HepG2 (cell line): ENCODE data around the gene KCTD19. TPM values are rescaled to one million over a fixed set of nuclear protein-coding genes. Genes with fewer than 3 reads are reported as not detected.

Experiments used
- ATAC-seq: fragments of 200-7000 bp; cut with Tn5 transposase; 3 replicates; pipeline ENCODE4 v1.9.1; 2020; ENCODE audit warnings: mild to moderate bottlenecking, moderate library complexity
- BruUV-seq: library from RNA; stranded (reverse); fragments of 400-500 nt; replicated peaks from 2 replicates; lab custom pipeline; 2021; lab: Mats Ljungman, UMichigan
- CTCF ChIA-PET: fragments of 300-600 bp; formaldehyde crosslinking; extraction: SDS; loops from one replicate; lab custom pipeline; 2021; ENCODE audit warnings: low total read pairs, inconsistent platforms, low intra/inter-chr PET ratio; lab: Yijun Ruan, JAX
- POLR2A ChIA-PET: fragments of 350-600 bp; sonication (Branson Sonifier 250); formaldehyde crosslinking; loops from one replicate; lab custom pipeline; 2020; ENCODE audit warnings: antibody characterized with exemption, inconsistent platforms; lab: Yijun Ruan, JAX
- DNase-seq: peaks from one replicate; pipeline ENCODE4 v3.0.0-alpha.2; 2015; ENCODE audit warnings: low spot score
- FAIRE-seq: peaks from 3 replicates; lab custom pipeline; 2011; peaks lifted over from hg19 to GRCh38; lab: Jason Lieb, UNC
- H2AFZ ChIP-seq: one replicate; pipeline ENCODE4 v1.6.1; 2011; ENCODE audit warnings: low read length, inconsistent platforms
- H3K27ac ChIP-seq: fragments of 300-600 bp; 3 replicates; pipeline ENCODE4 v1.8.0; 2011; ENCODE audit warnings: mixed run types, mild to moderate bottlenecking, mixed read lengths, low read length, inconsistent platforms; ENCODE audit not compliant: insufficient read depth; ENCODE audit errors: extremely low read length
- H3K27me3 ChIP-seq, 2 experiments: fragments of 200-600 bp in 1 of 2; 2 replicates in 1 of 2; 3 replicates in 1 of 2; pipeline versions ENCODE4 v1.6.0 to v1.8.0; 2011; ENCODE audit warnings: low read length in 2 of 2, mild to moderate bottlenecking in 2 of 2, moderate library complexity in 2 of 2, inconsistent platforms in 1 of 2; ENCODE audit not compliant: insufficient read depth in 2 of 2, control insufficient read depth in 1 of 2
- H3K36me3 ChIP-seq, 2 experiments: fragments of 200-600 bp in 1 of 2; replicated peaks in 1 of 2; 2 replicates in 1 of 2; 3 replicates in 1 of 2; pipeline versions ENCODE4 v1.5.1 to v1.8.0; 2011; ENCODE audit warnings: low read length in 2 of 2, inconsistent platforms in 1 of 2; ENCODE audit not compliant: insufficient read depth in 2 of 2, control insufficient read depth in 1 of 2
- H3K4me1 ChIP-seq: 2 replicates; pipeline ENCODE4 v1.5.1; 2012; ENCODE audit warnings: low read length, inconsistent platforms; ENCODE audit not compliant: insufficient read depth
- H3K4me2 ChIP-seq: 2 replicates; pipeline ENCODE4 v1.6.0; 2011; ENCODE audit warnings: low read depth, low read length, inconsistent platforms
- H3K4me3 ChIP-seq, 3 experiments: fragments of 200-600 bp in 1 of 3; sonication (generic), shearing (Covaris generic) in 1 of 3; replicated peaks in 1 of 3; 2 replicates each; pipeline ENCODE4 v1.5.1; 2011 to 2016; ENCODE audit warnings: low read length in 3 of 3, inconsistent platforms in 2 of 3, low read depth in 2 of 3, mild to moderate bottlenecking in 2 of 3, control low read depth in 1 of 3, mixed read lengths in 1 of 3; ENCODE audit not compliant: insufficient read depth in 1 of 3
- H3K79me2 ChIP-seq: one replicate; pipeline ENCODE4 v1.6.1; 2011; ENCODE audit warnings: low read length, inconsistent platforms; ENCODE audit not compliant: insufficient read depth
- H3K9ac ChIP-seq: 2 replicates; pipeline ENCODE4 v1.6.0; 2011; ENCODE audit warnings: mild to moderate bottlenecking, low read depth, low read length, inconsistent platforms; ENCODE audit not compliant: insufficient read depth
- H3K9me3 ChIP-seq: 2 replicates; pipeline ENCODE4 v1.5.1; 2012; ENCODE audit warnings: mild to moderate bottlenecking, low read length
- H4K20me1 ChIP-seq: 2 replicates; pipeline ENCODE4 v1.6.0; 2011; ENCODE audit warnings: inconsistent platforms, mild to moderate bottlenecking, low read length, moderate library complexity; ENCODE audit not compliant: insufficient read depth
- KDM1A ChIP-seq: IDR thresholded peaks from 2 replicates; pipeline ENCODE4 v1.6.1; 2016; ENCODE audit warnings: missing compliant biosample characterization
- MBD4 ChIP-seq: IDR thresholded peaks from 2 replicates; pipeline ENCODE4 v1.6.1; 2012; ENCODE audit warnings: low read length, inconsistent platforms, borderline replicate concordance
- MXI1 ChIP-seq: IDR thresholded peaks from 3 replicates; pipeline ENCODE4 v1.6.1; 2012; ENCODE audit warnings: low read depth, low read length, inconsistent platforms, borderline replicate concordance
- THAP8 ChIP-seq: sonication (generic); formaldehyde crosslinking; IDR thresholded peaks from 2 replicates; pipeline ENCODE4 v1.5.1; 2020; ENCODE audit warnings: missing genetic modification reagents, mild to moderate bottlenecking, borderline replicate concordance
- ZFP90 ChIP-seq: sonication (generic); formaldehyde crosslinking; IDR thresholded peaks from 2 replicates; pipeline ENCODE4 v1.8.0; 2022; ENCODE audit warnings: missing genetic modification reagents, mild to moderate bottlenecking, inconsistent platforms, borderline replicate concordance
- ZNF121 ChIP-seq: sonication (generic); formaldehyde crosslinking; IDR thresholded peaks from 2 replicates; pipeline ENCODE4 v1.5.0; 2020; ENCODE audit warnings: mild to moderate bottlenecking, missing genetic modification reagents
- ZZZ3 ChIP-seq: sonication (generic); formaldehyde crosslinking; IDR thresholded peaks from 2 replicates; pipeline ENCODE4 v1.4.0; 2020; ENCODE audit warnings: missing genetic modification reagents, mild to moderate bottlenecking, borderline replicate concordance
- WGBS: methylation state at CpG from one replicate; pipeline ENCODE4 v1.1.6; 2017; ENCODE audit warnings: low lambda C conversion rate; 5-methylcytosine and 5-hydroxymethylcytosine counted together
- in situ Hi-C: cut with HindIII; loops from 2 replicates; pipeline ENCODE4 v1.10.0; 2017; ENCODE audit warnings: low pct_unique_long_range_greater_than_20kb; ENCODE audit not compliant: extremely low pct_ligation_motif_present
- intact Hi-C: fragments of 100-400 bp; cut with micrococcal nuclease; formaldehyde crosslinking; loops from one replicate; pipeline ENCODE4 v1.10.0; 2022; ENCODE audit not compliant: unreplicated experiment
- polyA plus RNA-seq, 8 experiments: library from polyadenylated mRNA; depleted of rRNA in 3 of 8; stranded (reverse) in 7 of 8; unstranded in 1 of 8; fragments of >200 nt; fragmentation: Illumina TruSeq in 4 of 8; extraction: Trizol in 4 of 8; gene quantifications; 2 replicates each; pipeline versions ENCODE4 v1.2.1 to v1.2.3, GENCODE V29; 2011 to 2016; ENCODE audit warnings: low read depth in 4 of 8, missing spikeins in 1 of 8, mixed read lengths in 1 of 8; ENCODE audit not compliant: insufficient read depth in 1 of 8
- total RNA-seq, 5 experiments: library from RNA; depleted of rRNA; stranded (reverse); fragments of >200 nt; fragmentation: Illumina TruSeq; extraction: Trizol; gene quantifications; 2 replicates each; pipeline ENCODE4 v1.2.3, GENCODE V29; 2016; ENCODE audit warnings: low read depth in 1 of 5

Gene KCTD19
- total and polyA plus RNA-seq, 2 of the 13 experiments (the other 11 are each of a cell fraction or from before 2014, with no cell fraction given), result not detected

DNA sequence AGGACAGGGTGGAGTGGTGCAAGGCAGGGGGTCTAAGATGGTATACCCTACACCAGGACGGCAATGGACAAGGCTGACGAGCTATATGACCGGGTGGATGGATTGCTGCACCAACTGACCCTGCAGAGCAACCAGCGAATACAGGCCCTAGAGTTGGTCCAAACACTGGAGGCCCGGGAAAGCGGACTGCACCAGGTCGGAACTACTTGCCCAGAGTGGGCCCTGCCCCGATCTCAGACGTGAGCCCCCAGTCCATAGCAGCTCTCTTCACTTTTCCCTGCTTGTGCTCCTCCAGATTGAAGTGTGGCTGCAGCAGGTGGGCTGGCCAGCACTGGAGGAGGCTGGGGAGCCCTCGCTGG lies 44.1 kb downstream of the KCTD19 start:
- peaks cover 4% of the 10 kb centered on the region for H3K79me2 ChIP-seq
- BruUV-seq, result no TSS peak
- in situ Hi-C loops (no loop called here), intact Hi-C loops (no loop called here)
- no peak for TF ChIP-seq ZFP90
- no peak for TF ChIP-seq MXI1
- no peak for TF ChIP-seq MBD4
- TF ChIP-seq KDM1A (CRISPR knock-in tag), result no peak
- TF ChIP-seq ZZZ3 (CRISPR knock-in tag), result no peak
- no peak for TF ChIP-seq THAP8
- no peak for TF ChIP-seq ZNF121 (CRISPR knock-in tag)
- DNase-seq (no peak), ATAC-seq (no peak), FAIRE-seq (no peak)
- no peaks in the 10 kb centered on the region for H3K9me3 ChIP-seq
- 0 out of 5 replicates have a peak, but pooled peaks cover 0 to under 1% of the 10 kb centered on the region in 2 experiments for H3K36me3 ChIP-seq
- H4K20me1 ChIP-seq, result no peaks in the 10 kb centered on the region
- H3K27ac ChIP-seq, result no peak overlapping the region
- POLR2A ChIA-PET, result interaction anchor here (0.6 kb wide), 1 partner anchor 166 kb away, joined by 3 read pairs; no protein-coding TSS in a partner anchor
- CTCF ChIA-PET, result no interaction called here
- peaks cover 22% of the 10 kb centered on the region for H3K4me1 ChIP-seq
- H3K4me2 ChIP-seq, result no peak overlapping the region
- no peak overlapping the region for H2AFZ ChIP-seq
- H3K9ac ChIP-seq, result no peak overlapping the region
- H3K27me3 ChIP-seq, result no peaks in the 10 kb centered on the region
- WGBS, result 89% methylated on average over 5 of the region's 10 CpGs
- no peak overlapping the region for H3K4me3 ChIP-seq
